ENCODE data around the gene ROCK1. TPM values are rescaled to one million over a fixed set of nuclear protein-coding genes. Genes with fewer than 3 reads are reported as not detected.

The ROCK1 gene
- total RNA-seq, 1 donor from 2014 or later: 35.3 TPM

DNA sequence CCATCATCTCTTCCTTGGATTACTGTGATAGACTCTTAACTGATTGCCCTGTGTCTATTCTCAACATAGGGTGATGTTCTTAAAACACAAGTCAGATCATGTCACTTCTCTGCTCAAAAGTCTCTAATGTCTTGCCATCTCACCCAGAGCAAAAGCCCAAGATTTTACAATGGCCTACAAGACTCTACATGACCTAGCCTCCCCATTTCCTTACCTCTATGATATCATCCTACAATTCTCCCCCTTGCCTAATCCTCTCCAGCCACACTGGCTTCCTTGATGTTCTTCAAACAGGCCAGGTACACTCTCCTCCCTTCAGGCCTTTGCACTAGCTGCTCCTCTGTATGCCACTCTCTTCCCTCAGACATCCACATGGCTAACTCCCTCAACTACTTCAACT, 55.1 kb downstream of the ROCK1 start:
- Histone ChIP-seq H3K4me3 (ENCODE audit: low read depth, low read length) (no peak overlapping the region), H3K36me3 (ENCODE audit: control insufficient read depth, insufficient read depth, low read length) (no peaks in the 10 kb centered on the region), H3K27me3 (ENCODE audit: control insufficient read depth, insufficient read depth, low read length) (no peaks in the 10 kb centered on the region)
- TF ChIP-seq, protein P1, sequence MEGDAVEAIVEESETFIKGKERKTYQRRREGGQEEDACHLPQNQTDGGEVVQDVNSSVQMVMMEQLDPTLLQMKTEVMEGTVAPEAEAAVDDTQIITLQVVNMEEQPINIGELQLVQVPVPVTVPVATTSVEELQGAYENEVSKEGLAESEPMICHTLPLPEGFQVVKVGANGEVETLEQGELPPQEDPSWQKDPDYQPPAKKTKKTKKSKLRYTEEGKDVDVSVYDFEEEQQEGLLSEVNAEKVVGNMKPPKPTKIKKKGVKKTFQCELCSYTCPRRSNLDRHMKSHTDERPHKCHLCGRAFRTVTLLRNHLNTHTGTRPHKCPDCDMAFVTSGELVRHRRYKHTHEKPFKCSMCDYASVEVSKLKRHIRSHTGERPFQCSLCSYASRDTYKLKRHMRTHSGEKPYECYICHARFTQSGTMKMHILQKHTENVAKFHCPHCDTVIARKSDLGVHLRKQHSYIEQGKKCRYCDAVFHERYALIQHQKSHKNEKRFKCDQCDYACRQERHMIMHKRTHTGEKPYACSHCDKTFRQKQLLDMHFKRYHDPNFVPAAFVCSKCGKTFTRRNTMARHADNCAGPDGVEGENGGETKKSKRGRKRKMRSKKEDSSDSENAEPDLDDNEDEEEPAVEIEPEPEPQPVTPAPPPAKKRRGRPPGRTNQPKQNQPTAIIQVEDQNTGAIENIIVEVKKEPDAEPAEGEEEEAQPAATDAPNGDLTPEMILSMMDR (IDR thresholded peaks at IDR 0.05; ENCODE audit: insufficient read depth, low read length, poor library complexity, severe bottlenecking): no peak
- no peak for DNase-seq (ENCODE audit: low read depth)

DNA sequence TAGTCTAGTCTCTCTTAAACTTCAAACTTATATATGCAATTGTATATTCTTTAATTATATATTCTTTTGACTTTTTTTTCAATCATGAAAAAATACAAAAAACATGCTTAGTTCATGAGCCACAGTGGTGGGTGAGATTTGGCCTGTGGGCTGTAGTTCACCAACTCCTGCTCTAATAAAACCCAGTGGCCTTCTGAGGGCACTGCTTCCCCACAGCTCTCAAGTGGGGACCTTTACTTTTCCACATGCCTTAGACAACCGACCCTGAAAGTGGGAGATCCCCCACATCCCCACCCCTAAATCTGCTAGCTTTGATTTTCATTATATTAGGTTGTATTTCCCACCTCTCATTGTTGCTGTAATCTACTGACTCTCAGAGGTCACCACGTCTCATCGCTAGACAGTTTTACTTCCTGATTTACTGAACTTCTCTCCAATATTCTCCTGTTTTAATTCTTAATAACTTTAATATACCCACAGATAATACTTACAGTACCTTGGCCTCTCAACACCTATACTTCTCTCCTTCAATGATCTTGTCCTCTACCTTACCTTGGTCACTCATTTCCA, 57.3 kb downstream of the ROCK1 start:
- no peak for DNase-seq (ENCODE audit: low read depth)
- Histone ChIP-seq H3K4me3 (ENCODE audit: low read depth, low read length) (no peak overlapping the region), H3K36me3 (ENCODE audit: control insufficient read depth, insufficient read depth, low read length) (no peaks in the 10 kb centered on the region), H3K27me3 (ENCODE audit: control insufficient read depth, insufficient read depth, low read length) (no peaks in the 10 kb centered on the region)
- TF ChIP-seq, protein P1 (IDR thresholded peaks at IDR 0.05; ENCODE audit: insufficient read depth, low read length, poor library complexity, severe bottlenecking): no peak

DNA sequence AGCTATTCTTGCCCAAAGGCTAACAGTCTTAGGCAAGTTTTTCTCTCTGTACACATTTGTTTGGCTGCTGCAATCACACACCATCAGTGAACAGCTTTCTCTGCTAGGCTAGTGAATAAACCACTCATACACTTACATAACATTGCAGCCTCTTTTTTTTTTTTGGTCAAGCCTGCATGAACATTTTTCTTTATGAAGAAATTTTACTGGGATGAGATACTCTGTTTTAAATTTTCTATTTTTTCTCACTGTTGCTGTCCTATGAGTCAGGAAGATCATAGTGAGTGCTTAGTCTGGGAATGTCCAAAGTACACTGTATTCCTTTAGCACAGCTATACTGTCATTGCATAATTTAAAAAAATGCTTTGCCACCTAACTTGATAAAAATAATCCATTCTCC, 58.5 kb downstream of the ROCK1 start:
- peak; percentile 21 for DNase-seq (ENCODE audit: low read depth)
- no peaks in the 10 kb centered on the region for H3K27me3 ChIP-seq (ENCODE audit: control insufficient read depth, insufficient read depth, low read length)
- no peak overlapping the region for H3K4me3 ChIP-seq (ENCODE audit: low read depth, low read length)
- TF ChIP-seq, protein P1 (IDR thresholded peaks at IDR 0.05; ENCODE audit: insufficient read depth, low read length, poor library complexity, severe bottlenecking): no peak
- no peaks in the 10 kb centered on the region for H3K36me3 ChIP-seq (ENCODE audit: control insufficient read depth, insufficient read depth, low read length)

DNA sequence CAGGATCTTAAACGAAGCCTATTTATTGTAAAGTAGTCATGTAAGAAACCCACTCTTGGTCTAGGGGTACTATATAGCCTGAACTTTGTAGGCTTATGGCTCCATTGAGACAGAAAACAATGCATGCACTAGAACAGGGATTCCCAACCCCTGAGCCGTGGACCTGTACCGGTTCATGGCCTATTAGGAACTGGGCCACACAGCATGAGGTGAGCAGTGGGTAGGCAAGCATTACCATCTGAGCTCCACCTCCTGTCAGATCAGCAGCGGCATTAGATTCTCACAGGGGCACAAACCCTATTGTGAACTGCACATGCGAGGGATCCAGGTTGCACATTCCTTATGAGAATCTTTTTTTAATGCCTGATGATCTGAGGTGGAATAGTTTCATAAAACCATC, 59.2 kb downstream of the ROCK1 start:
- TF ChIP-seq, protein P1 (IDR thresholded peaks at IDR 0.05; ENCODE audit: insufficient read depth, low read length, poor library complexity, severe bottlenecking): no peak
- Histone ChIP-seq H3K36me3 (ENCODE audit: control insufficient read depth, insufficient read depth, low read length) (no peaks in the 10 kb centered on the region), H3K27me3 (ENCODE audit: control insufficient read depth, insufficient read depth, low read length) (no peaks in the 10 kb centered on the region), H3K4me3 (ENCODE audit: low read depth, low read length) (no peak overlapping the region)
- no peak for DNase-seq (ENCODE audit: low read depth)

DNA sequence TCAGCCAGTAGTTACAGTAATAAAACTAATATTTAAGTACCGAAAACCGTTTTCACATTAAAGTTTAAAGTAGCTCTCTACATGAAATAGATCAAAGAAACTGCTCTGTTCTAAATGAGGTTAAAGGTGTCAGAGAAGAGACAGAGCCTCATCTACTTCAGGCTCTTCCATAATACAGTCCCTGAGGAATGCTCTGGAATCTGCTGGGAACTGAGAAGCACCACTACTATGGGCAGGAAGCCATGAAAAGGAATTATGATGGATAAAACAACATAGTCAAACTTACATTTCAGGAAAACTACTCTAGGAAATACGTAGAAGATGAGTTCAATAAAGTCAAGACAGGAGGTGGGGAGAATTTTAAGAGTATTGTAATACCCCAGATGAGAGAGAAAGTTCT, 60.0 kb downstream of the ROCK1 start:
- Histone ChIP-seq H3K4me3 (ENCODE audit: low read depth, low read length) (no peak overlapping the region), H3K27me3 (ENCODE audit: control insufficient read depth, insufficient read depth, low read length) (no peaks in the 10 kb centered on the region), H3K36me3 (ENCODE audit: control insufficient read depth, insufficient read depth, low read length) (no peaks in the 10 kb centered on the region)
- TF ChIP-seq, protein P1 (IDR thresholded peaks at IDR 0.05; ENCODE audit: insufficient read depth, low read length, poor library complexity, severe bottlenecking): no peak
- no peak for DNase-seq (ENCODE audit: low read depth)

DNA sequence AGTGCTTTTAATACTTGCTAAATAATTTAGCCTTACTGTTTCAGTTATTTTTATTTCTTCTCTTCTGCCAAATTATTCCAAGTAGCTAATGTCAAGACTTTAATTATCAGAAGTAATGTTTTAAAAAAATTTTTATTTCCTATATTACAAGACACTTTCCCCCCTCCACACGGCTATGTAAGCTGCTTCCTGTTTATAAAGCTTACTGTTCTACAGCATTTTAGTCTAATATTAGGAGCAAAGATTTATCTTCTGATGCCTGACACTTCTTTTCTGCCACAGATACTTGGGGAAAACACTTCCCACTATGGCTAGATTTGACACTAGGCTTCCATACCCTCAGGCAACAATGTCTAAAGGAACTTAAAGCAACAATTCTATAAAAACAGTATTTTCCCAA, 62.3 kb downstream of the ROCK1 start:
- TF ChIP-seq, protein P1 (IDR thresholded peaks at IDR 0.05; ENCODE audit: insufficient read depth, low read length, poor library complexity, severe bottlenecking): no peak
- no peaks in the 10 kb centered on the region for H3K36me3 ChIP-seq (ENCODE audit: control insufficient read depth, insufficient read depth, low read length)
- DNase-seq (ENCODE audit: low read depth): no peak
- H3K4me3 ChIP-seq (ENCODE audit: low read depth, low read length): no peak overlapping the region
- no peaks in the 10 kb centered on the region for H3K27me3 ChIP-seq (ENCODE audit: control insufficient read depth, insufficient read depth, low read length)

Data from kidney epithelial cell (primary cell).